Activated T-cell treated with anti-CD3 and anti-CD28 coated beads for 1 hour (primary cell): ENCODE measurements around the gene TAOK1.

ENCODE experiments used
- DNase-seq: peaks from one replicate; pipeline ENCODE4 v3.0.0-alpha.2; 2020; ENCODE audit warnings: low read depth

The TAOK1 gene

GRCh38 chr17:29584452-29585079 is 194.4 kb downstream of the TAOK1 start:
- no peak for DNase-seq

GRCh38 chr17:29585080-29585751 is 195.1 kb downstream of the TAOK1 start:
- no peak for DNase-seq

- DNase-seq: no peak
Observed at GRCh38 chr17:29586676-29587469, 196.7 kb downstream of the TAOK1 start.

GRCh38 chr17:29587591-29587990 is 197.4 kb downstream of the TAOK1 start:
- DNase-seq: no peak

GRCh38 chr17:29588017-29588561 is 197.9 kb downstream of the TAOK1 start:
- DNase-seq: no peak

GRCh38 chr17:29588562-29589411 is 198.6 kb downstream of the TAOK1 start:
- DNase-seq: no peak

DNA sequence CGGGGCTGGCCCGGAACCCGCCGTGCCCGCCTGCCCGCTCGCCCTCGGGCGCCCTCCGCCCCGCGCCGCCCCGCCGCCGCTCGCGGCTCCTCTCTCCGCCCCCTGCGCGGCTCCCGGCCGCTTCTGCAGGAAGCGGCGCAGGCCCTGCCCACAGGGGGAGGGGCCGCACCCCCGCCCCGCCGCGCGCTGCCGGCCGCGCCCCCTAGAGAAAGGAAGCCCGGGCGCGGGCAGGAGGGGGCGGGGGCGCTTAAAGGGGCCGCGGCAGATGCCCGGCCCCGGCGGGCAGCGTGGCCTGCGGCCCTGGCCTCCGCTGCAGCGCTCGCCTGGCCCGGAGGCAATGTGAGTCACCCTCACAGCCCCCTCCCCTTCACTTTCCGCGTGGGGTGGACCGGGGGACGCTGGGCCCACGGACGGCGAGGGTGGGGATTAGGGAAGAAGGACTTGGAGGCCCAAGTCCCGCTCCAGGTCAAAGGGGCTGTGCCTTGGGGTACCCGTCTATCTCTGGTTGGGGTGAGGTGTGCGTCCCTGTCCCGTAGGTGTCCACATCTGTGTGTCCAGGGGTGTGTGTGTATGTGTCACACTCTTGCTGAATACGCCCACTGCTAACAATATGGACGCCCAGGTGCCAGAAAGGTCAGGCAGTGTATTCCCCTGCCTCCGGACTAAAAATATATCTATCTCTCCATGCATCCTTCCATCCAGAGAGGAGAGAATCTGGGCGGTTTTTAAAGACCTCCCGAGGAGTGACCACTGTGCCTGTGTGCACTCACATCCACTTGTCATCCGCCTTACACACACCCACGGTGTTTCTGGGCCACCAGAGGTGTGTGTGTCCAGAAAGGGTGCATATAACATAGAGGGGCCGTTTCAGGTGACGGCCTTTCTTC is 199.6 kb downstream of the TAOK1 start, which contains the start of gene GIT1:
TSS of gene GIT1 (minus strand) at position 125 of the 887 bp plus-strand sequence. CDS start 270 bp downstream, outside the sequence.
- DNase-seq: peak; percentile 77

DNA sequence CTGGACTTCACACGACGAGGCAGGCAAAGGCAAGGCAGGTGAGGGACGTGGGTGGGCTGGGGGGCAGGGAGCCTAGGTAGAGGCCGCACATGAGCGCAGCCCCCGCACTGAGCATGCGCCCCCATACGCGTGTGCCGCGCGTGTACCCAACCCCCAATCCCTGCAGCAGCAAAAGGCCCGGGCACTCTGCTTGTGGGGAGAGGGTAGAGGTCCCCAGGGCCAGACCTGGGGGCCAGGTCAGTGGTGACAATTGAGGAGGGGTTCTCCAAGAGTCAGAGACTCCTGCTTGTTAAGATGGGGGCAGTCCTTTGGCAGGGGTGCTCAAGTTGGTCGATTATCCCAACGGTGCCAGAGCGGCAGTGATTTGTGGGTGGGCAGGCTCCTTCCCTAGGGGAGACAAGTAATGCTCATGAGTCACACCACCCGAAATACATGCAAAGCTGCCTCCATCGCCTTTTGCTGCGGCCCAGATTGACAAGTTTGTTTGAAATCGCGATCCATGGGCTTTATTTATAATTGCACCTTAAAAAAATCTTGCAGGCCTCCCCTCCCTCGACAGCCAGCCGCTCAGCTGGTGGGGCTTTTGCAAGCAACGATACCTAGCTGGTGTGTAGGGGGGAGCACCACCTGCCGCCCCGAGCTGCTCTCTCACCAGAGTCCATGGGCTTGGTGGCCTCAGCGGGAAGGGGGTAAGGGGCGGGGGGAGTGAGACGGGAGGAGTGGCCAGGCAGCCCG is 200.4 kb downstream of the TAOK1 start:
- DNase-seq: no peak

GRCh38 chr17:29591146-29591736 is 201.1 kb downstream of the TAOK1 start:
- DNase-seq: no peak

DNA sequence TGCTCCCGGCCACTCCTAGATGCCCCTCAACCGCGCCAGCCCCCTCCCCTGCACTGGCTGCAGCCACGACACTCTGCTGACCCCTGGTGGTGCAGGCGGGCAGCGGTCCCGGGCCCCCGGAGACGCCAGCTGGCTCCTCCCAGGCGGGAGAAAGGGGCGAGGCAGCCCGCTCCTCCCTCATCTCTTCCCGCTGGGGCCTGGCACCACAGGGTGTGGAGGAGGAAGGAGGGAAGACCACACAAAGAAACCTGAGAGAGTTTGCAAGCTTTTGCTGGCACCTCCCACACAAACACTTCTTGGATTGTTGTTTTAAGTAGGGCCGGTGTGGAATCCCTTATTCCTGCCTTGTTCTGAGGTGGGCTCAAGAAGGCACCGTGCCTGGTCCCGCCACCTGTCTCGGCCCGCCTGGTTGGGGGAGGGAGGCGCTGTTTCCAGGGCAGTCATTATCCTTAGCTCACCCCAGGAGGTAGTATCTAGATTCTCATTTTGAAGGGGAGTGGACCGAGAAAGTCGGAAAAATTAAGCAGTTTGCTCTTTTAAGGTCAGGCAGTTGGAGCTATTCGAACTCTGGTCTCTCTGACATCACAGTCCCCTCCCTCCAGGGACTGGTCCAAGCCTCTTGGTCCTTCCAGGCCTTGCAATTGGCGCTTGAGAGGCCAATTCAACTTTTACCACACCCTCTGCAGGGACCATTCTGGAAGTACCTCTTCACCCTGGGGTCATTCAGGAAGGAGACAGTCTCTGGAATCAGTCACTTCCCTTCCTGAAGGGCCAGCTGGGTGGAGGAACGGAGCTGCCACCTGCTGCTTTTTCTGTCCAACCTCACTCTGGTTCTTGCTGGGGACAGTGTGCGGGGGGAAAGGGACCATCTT is 201.8 kb downstream of the TAOK1 start:
- DNase-seq: peak; percentile 68

DNA sequence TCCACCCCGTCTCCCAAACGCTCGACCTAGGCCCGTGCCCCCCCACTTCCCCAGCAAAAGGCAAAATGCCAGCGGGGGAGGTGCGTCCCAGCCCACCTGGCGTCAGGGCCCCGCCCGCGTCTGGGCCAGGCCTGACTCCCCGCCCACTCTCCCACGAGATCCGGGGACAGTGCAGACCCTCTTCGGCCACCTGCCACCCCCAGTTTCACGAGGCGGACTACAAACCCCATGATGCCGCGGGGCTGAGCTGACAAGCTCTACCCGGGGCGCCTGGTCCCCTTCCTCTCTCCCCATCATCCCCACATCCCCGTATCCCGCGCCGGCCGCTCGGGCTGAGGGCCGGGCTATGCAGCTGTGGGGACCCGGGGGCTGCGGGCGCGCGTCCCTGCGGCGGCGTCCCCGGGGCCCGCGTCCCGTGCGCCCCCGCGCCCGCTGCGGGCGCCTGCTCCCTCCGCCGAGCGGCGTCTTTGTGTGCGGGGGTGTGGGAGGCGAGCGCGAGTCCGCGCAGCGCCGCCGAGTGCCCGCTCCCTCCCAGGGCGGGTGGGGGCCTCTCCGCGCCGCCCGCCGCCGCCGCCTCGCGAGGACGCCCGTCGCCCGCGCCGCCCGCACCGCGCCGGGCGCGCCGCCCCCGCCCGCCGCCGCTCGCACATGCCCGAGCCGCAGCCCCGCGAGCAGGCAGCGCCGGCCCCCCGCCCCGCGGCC is 202.8 kb downstream of the TAOK1 start, which contains the start of gene ANKRD13B:
TSS of gene ANKRD13B (plus strand) at position 283 of the 702 bp plus-strand sequence. CDS start 490 bp downstream, outside the sequence.
- no peak for DNase-seq

DNA sequence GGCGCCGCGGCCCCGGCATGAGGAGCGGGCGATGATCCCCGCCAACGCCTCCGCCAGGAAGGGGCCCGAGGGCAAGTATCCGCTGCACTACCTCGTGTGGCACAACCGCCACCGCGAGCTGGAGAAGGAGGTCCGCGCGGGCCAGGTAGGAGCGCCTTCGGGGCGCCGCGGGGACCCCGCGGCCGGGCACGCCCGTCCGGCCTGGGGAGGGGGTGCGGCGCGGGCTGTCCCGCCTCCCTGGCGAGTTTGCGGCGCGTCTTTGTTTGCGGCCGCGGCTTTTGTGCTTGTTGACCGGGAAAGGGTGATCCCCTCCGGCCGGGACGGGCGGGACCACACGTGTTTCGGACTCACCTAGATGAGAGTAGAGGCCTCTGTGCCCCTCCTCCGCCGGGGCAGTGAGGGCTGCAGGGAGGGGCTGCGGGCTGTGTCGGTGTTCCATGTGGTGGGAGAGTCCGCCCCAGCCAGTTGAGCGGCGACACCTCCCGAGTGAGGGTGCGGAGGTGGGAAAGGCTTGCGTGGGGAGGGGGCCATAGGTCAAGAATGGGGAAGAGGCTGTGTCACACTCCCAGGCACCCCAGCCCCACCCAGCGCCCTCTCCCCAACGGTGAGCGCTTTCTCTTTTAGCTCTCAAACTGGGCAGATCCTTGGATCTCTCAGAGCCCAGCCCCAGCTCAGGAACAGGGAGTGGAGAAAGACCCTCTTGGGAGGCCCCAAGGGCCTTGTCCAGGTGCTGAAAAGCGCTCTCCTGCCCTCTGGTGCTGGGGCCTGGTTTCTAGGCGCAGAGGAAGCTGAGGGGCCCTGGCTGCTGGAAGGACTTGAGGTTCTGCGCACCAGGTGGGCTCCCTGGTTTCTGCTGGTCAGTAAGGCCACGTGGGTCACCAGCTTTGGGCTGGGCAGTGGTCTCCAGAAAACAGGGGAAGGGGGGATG is 203.7 kb downstream of the TAOK1 start:
- no peak for DNase-seq

- no peak for DNase-seq
Observed at GRCh38 chr17:29594519-29595090, 204.4 kb downstream of the TAOK1 start.

GRCh38 chr17:29595107-29595942 is 205.2 kb downstream of the TAOK1 start:
- no peak for DNase-seq
